Colonic mucosa (tissue), 4 donors: ENCODE measurements around the gene HSD17B12. TPM values are rescaled to one million over a fixed set of nuclear protein-coding genes. Genes with fewer than 3 reads are reported as not detected.

Experiments
- DNase-seq: peaks from one replicate; pipeline ENCODE4 v3.0.0-alpha.2; 2020
- H3K27ac ChIP-seq: fragments of 200-600 bp; one replicate; pipeline ENCODE4 v1.8.0; 2021
- H3K27me3 ChIP-seq: fragments of 200-600 bp; one replicate; pipeline ENCODE4 v1.8.0; 2021
- H3K36me3 ChIP-seq: fragments of 200-600 bp; one replicate; pipeline ENCODE4 v1.8.0; 2021
- H3K4me1 ChIP-seq: fragments of 200-600 bp; one replicate; pipeline ENCODE4 v1.8.0; 2021; ENCODE audit warnings: mild to moderate bottlenecking
- H3K4me3 ChIP-seq: fragments of 200-600 bp; one replicate; pipeline ENCODE4 v1.8.0; 2021
- H3K9ac ChIP-seq, 2 donors: one replicate each; pipeline ENCODE4 v1.7.0; 2013; ENCODE audit warnings: control low read depth in 2 of 2, low read depth in 2 of 2, low read length in 2 of 2
- H3K9me3 ChIP-seq: fragments of 200-600 bp; one replicate; pipeline ENCODE4 v1.8.0; 2021
- CTCF ChIP-seq: fragments of 200-600 bp; IDR thresholded peaks from one replicate; pipeline ENCODE4 v1.8.0; 2022; ENCODE audit warnings: antibody characterized with exemption, mild to moderate bottlenecking
- intact Hi-C: fragments of 100-400 bp; cut with DNase I; formaldehyde crosslinking; loops from one replicate; pipeline ENCODE4 v1.14.1; 2022
- total RNA-seq, 2 donors: library from RNA; stranded (reverse); fragmentation: NEBNext Ultra II Directional in 1 of 2; extraction: Animal tissue kit (Norgen Biotek cat#: 25700) in 1 of 2; gene quantifications; one replicate each; pipeline ENCODE4 v1.2.1, GENCODE V29; 2021
- donor health status: healthy.
- donor health status: DM: no; HTN: no; CAD: no.
- donor health status: DM: no; HTN: no; CAD: no.

The HSD17B12 gene
- total RNA-seq, 2 donors from 2014 or later = 132 to 159 TPM

GRCh38 chr11:43842021-43842420, 161.5 kb downstream of the HSD17B12 start:
- Histone ChIP-seq H3K27me3 (no peaks in the 10 kb centered on the region), H3K36me3 (no peaks in the 10 kb centered on the region), H3K27ac (no peak overlapping the region), H3K4me3 (no peak overlapping the region), H3K9ac (no peak overlapping the region), H3K4me1 (no peaks in the 10 kb centered on the region), H3K9me3 (no peaks in the 10 kb centered on the region)
- DNase-seq = no peak
- intact Hi-C loops = no loop called here
- no peak for TF ChIP-seq CTCF

GRCh38 chr11:43845816-43846215, 165.3 kb downstream of the HSD17B12 start:
- DNase-seq = no peak

GRCh38 chr11:43852057-43852636, 171.6 kb downstream of the HSD17B12 start:
- Histone ChIP-seq H3K4me1 (no peaks in the 10 kb centered on the region), H3K36me3 (peaks cover 11% of the 10 kb centered on the region), H3K27me3 (no peaks in the 10 kb centered on the region), H3K9me3 (no peaks in the 10 kb centered on the region), H3K27ac (no peak overlapping the region), H3K4me3 (no peak overlapping the region), H3K9ac (no peak overlapping the region)
- intact Hi-C loops = no loop called here
- TF ChIP-seq CTCF = peak; percentile 65
- peak; percentile 40 for DNase-seq

More at GRCh38 chr11:43845816-43846215, 165.3 kb downstream of the HSD17B12 start:
- Histone ChIP-seq H3K27me3 (no peaks in the 10 kb centered on the region), H3K4me3 (no peak overlapping the region), H3K36me3 (no peaks in the 10 kb centered on the region), H3K27ac (no peak overlapping the region), H3K9me3 (no peaks in the 10 kb centered on the region), H3K4me1 (no peaks in the 10 kb centered on the region), H3K9ac (no peak overlapping the region)
- no peak for TF ChIP-seq CTCF
- intact Hi-C loops = no loop called here

GRCh38 chr11:43853781-43854180, 173.2 kb downstream of the HSD17B12 start:
- no peaks in the 10 kb centered on the region for H3K27me3 ChIP-seq
- intact Hi-C loops = no loop called here
- no peak for TF ChIP-seq CTCF
- H3K9ac ChIP-seq = no peak overlapping the region
- peaks cover 11% of the 10 kb centered on the region for H3K36me3 ChIP-seq
- DNase-seq = no peak
- H3K27ac ChIP-seq = no peak overlapping the region
- H3K4me1 ChIP-seq = no peaks in the 10 kb centered on the region
- H3K9me3 ChIP-seq = no peaks in the 10 kb centered on the region
- no peak overlapping the region for H3K4me3 ChIP-seq

GRCh38 chr11:43856993-43857392, 176.5 kb downstream of the HSD17B12 start:
- intact Hi-C loops = no loop called here

More at GRCh38 chr11:43856993-43857392, 176.5 kb downstream of the HSD17B12 start:
- Histone ChIP-seq H3K4me1 (no peaks in the 10 kb centered on the region), H3K27ac (no peak overlapping the region), H3K36me3 (peaks cover 11% of the 10 kb centered on the region), H3K27me3 (no peaks in the 10 kb centered on the region), H3K9me3 (no peaks in the 10 kb centered on the region), H3K9ac (no peak overlapping the region), H3K4me3 (no peak overlapping the region)
- no peak for TF ChIP-seq CTCF
- DNase-seq = no peak
